ENCODE results near the gene MAP1S.
"Not testable (repeated sequence)": the region's sequence is repeated elsewhere in the genome, so short reads cannot be mapped to it uniquely, and the experiment has no call there.

Gene MAP1S

DNA sequence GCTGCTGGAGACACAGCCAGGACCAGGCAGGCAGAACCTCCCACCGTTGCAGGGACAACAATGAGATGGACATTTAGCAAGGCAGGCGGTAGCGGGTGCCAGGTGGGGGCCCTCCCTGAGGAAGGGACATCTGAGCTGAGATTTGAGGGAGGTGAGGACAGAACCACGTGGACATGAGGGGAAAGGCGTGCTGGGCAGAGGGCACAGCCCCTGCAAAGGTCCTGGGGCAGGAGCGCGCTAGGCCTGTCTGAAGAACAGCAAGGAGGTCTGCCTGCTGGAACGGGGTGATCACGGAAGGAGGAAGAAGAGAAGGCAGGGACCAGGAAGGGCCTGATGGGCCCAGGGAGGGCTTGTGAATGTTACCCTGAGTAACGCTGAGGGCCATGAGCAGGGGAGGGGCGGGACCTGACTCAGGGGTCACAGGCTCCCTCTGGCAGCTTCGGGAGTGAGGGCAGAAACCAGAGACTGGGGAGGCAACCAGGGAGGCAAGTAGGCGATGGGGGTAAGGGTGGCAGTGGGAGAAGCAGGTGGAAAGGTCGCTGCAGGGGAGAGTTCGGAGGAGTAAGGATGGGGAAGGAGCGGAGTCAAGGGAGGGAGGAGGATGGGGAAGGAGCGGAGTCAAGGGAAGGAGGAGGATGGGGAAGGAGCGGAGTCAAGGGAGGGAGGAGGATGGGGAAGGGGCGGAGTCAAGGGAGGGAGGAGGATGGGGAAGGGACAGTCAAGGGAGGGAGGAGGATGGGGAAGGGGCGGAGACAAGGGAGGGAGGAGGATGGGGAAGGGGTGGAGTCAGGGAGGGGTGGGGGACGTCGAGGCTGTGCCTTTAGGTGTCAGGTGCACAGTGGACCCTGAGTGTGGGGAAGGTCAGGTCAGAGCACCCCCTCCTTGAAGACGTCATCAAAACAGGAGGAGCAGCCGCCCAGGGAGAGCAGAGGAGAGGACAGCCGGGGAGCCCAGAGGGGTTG lies 60.0 kb downstream of the MAP1S start:
- no peak overlapping the region for H3K4me3 Mint-ChIP-seq

DNA sequence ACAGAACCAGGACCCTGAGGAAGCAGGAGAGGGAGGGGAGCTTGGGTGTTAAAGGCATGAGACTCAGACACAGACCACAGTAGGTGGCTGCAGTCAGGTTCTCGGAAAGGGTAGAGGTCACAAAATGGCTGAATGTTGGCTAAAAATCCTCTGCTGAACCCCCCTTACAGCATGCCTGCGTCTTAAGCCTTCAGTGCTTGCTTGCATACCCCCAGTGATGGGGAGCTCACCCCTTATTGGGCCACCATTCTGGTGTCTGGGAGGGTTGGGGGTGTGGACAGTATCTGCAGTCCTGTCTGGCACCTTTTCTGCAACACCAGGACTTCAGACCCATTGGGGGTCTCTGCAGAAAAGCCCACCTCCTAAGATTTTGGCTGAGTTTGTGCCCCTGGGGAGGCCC lies 61.5 kb downstream of the MAP1S start:
- Mint-ChIP-seq H3K9me3 (no peaks in the 10 kb centered on the region), H3K27ac (no peak overlapping the region), H3K4me3 (no peak overlapping the region), H3K36me3 (ENCODE audit: low read depth) (peaks cover 26% of the 10 kb centered on the region), H3K27me3 (ENCODE audit: low read depth) (no peaks in the 10 kb centered on the region), H3K4me1 (ENCODE audit: low read depth) (peaks cover 6% of the 10 kb centered on the region)

More for the DNA sequence above, 60.0 kb downstream of the MAP1S start:
- H3K9me3 Mint-ChIP-seq: no peaks in the 10 kb centered on the region
- H3K36me3 Mint-ChIP-seq (ENCODE audit: low read depth): peaks cover 30% of the 10 kb centered on the region
- H3K27me3 Mint-ChIP-seq (ENCODE audit: low read depth): no peaks in the 10 kb centered on the region
- H3K27ac Mint-ChIP-seq: peak overlapping the region; percentile 49
- H3K4me1 Mint-ChIP-seq (ENCODE audit: low read depth): peaks cover 7% of the 10 kb centered on the region

DNA sequence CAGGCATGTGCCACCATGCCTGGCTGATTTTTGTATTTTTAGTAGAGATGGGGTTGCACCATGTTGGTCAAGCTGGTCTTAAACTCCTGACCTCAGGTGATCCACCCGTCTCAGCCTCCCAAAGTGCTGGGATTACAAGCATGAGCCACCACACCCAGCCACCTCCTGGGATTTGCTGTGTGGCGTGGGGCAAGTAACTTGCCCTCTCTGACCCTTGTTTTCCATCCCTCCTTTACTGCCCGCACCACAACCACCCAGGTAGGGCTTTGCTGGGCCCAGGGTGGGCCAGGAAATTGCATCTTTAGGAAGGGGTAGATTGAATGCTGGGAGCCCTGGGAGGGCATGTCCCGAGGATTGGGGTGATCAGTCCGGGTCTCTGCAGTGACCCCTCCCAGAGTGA lies 64.4 kb downstream of the MAP1S start:
- not testable (repeated sequence) for H3K27ac Mint-ChIP-seq; H3K9me3 Mint-ChIP-seq; H3K4me3 Mint-ChIP-seq; H3K27me3 Mint-ChIP-seq (ENCODE audit: low read depth); H3K4me1 Mint-ChIP-seq (ENCODE audit: low read depth)
- H3K36me3 Mint-ChIP-seq (ENCODE audit: low read depth): peaks cover 28% of the 10 kb centered on the region

All from T-helper 1 cell treated with Interleukin-12 subunit alpha and Interleukin-12 subunit beta and Interleukin-4 antibody, amounts not matched to agents 30 μg/mL and 1 μg/mL, for 36 hours (primary cell).